GM19043 (cell line): ENCODE measurements around the gene COMMD9.
"Not testable (repeated sequence)": the region's sequence is repeated elsewhere in the genome, so short reads cannot be mapped to it uniquely, and the experiment has no call there.

Experiments
- ATAC-seq: cut with Tn5 transposase; IDR thresholded peaks from one replicate; pipeline ENCODE4 v1.9.1; 2021; ENCODE audit warnings: low read depth; ENCODE audit not compliant: unreplicated experiment

COMMD9 gene

GRCh38 chr11:36289226-36289852 lies at the start of gene COMMD9:
Gene COMMD9 (minus strand): TSS chr11:36289424. CDS start chr11:36289412, 12 bp downstream.
- peak; percentile 99 for ATAC-seq

DNA sequence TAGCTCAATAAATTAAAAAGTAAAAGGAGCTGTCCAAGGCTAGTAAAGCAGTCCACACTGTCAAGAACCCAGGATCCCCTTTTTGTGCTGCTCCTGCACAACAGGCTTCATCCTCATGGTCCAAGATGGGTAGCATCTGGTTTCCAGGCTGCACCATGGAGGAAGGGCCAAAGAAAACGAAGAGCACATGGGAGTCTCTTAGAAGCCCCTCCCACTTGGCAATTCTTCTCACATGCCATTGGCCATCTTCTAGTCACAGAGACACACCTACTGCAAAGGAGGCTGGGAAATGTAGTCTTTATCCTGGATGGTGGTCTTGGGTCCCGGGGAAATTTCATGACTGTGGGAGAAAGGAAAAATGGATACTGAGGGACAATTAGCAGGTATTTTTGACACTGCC lies 44.7 kb upstream of the COMMD9 start:
- ATAC-seq, result no peak

GRCh38 chr11:36333468-36333867 lies 44.2 kb upstream of the COMMD9 start:
- ATAC-seq, result no peak

GRCh38 chr11:36330411-36330810 lies 41.2 kb upstream of the COMMD9 start:
- no peak for ATAC-seq

GRCh38 chr11:36328966-36329673 lies 39.9 kb upstream of the COMMD9 start:
- no peak for ATAC-seq

DNA sequence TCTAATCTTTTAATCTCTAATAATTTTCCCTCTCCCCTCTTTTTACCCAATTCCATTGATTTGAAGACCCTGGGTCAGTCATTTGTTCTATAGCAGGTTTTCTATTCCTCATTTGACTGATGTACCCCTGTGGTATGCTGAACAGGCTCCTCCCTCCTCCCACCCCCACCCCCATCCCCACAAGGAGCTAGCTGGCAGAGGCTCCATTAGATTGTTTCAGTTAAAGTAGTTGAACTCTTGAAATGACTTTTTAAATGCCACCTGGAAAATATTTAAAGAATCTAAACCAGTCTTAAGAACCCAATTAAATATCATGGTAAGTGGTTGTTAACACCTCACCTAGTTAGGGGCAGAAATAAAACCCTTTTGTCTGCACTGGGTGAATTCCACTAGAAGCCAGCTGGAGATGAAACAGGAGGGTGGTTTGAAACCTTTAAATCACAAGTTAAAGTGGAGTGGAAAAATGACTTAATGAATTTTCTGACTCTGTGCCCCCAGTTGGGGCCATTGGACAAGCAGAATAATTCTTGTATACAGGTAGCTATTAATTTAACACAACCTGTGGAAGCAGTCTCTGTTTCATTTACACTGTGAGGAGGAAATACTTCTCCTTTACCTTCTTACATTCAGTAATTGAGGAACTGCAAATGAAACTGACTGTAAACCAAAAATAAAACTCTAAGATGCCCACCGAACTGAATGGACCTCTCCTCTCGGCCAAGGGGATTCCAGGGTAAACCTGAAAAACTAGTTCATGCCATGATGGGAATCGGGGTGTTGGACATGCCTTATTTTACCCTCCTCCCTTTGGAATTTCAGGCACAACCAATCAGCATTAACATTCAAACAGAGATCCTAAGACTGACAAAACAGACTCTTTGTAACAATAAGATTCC lies 37.5 kb upstream of the COMMD9 start:
- ATAC-seq, result peak; percentile 70

DNA sequence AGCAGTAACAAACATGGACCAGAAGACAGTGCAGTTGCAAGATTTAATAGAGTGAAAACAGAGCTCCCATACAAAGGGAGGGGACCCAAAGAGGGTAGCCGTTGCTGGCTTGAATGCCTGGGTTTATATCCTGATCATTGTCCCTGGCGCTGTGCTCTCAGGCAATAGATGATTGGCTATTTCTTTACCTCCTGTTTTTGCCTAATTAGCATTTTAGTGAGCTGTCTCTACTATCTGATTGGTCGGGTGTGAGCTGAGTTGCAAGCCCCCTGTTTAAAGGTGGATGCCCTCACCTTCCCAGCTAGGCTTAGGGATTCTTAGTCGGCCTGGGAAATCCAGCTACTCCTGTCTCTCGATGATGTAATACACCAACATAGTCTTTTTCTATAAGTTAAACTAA lies 36.2 kb upstream of the COMMD9 start:
- ATAC-seq, result not testable (repeated sequence)

GRCh38 chr11:36324956-36325355 lies 35.7 kb upstream of the COMMD9 start:
- not testable (repeated sequence) for ATAC-seq

GRCh38 chr11:36317992-36318391 lies 28.8 kb upstream of the COMMD9 start:
- no peak for ATAC-seq

DNA sequence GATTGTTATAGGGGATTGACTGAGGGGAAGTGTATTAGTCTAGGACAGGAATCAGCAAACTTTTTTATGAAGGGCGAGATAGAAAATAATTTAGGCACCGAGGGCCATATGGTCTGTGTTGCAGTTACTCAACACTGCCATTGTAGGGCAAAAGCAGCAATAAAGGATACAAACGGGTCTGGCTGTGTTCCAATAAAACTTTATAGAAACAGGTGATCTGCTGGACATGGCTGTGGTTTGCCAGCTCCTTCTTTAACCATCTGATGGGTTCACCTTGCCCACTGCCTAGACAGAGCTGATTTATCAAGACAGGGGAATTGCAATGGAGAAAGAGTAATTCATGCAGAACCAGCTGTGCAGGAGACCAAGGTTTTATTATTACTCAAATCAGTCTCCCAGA lies 26.8 kb upstream of the COMMD9 start:
- ATAC-seq, result no peak

- no peak for ATAC-seq
Measured at GRCh38 chr11:36314434-36314767, 25.2 kb upstream of the COMMD9 start.

- peak; percentile 59 for ATAC-seq
Measured at GRCh38 chr11:36313750-36314433, 24.7 kb upstream of the COMMD9 start.

DNA sequence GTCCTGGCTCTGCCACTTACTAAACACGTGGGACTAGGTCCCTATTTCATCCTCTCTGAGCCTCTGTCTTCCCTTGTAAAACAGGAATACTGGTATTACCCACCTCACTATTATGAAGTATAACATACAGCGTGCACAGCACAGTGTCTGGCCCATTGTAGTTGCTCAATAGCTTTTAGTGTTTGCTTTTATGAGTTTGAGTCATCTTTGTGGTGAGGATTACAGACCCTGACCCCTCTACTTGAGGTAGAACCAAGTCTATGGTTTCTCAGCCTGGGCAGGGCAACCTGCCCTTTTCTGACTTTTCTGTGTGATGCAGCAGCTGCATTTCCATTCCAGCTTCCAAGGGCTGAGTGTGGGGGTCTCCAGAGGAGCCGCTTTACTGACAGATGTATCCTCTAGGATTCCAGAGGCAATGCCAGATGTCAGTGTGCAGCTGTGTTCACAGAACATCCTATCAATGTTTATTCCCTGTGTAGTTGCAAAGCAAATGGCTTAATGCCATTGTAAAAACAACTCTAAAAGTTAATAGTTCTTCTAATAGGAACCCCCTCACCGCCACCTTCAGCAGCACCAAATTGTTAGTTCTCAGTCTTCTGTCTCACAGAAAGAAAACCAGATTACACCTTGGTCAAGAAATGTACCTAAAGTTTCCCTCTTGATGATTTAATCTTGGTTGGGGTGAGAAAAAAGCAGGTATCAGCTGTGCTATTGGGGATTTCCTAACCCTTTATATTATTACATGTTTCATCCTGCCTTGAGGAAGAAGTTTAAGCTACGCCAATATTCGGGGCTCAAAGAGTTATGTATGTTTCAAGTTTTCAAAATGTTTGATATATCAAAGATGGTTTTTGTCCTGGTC lies 23.6 kb upstream of the COMMD9 start:
- no peak for ATAC-seq

DNA sequence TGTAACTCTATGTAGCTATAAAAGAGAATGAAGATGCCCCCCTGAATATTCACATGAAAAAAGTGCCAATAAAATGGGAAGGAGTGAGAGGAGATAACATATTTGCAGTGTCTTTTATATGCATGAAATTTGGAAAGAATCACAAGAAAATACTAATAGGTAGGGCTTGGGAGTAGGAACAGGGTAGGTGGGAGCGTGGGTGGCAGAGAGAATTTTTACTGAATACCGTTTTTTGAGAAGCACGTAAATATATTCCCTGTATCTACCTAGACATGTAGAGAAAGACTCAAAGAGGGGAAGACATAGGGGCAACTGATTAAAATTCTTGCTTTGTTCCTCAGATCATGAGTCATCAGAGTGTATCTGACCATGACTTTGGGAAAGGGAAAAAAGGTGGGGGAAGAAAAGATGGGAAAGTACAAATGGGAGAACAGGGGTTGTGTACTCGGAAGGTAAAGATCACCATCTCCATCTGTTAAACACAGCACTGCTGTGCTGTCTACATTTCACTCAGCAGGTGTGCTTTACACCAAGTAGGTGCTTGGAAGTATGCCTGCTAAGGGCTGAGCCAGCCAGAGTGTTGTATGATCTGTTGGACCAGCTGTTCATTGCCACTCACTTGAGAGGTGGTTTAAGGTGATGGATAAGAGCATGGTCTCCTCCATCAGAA lies 22.8 kb upstream of the COMMD9 start:
- no peak for ATAC-seq

DNA sequence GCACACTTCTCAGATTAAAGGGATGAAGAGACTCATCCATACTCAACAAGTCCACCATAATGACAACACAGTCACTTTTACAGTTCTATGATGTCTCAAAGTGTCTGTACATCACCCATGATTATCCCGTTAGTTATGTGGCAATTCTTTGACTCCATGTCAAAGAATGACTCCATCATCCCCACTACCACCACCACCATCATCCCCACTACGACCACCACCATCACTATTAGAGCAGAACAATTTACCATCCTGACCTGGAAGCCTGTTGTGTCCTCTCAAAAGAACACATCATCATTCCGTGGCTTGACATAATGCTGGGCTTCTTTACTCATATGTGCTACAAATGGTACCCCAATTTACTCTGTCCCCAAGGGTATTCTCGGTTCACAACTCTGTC lies 20.6 kb upstream of the COMMD9 start:
- no peak for ATAC-seq

DNA sequence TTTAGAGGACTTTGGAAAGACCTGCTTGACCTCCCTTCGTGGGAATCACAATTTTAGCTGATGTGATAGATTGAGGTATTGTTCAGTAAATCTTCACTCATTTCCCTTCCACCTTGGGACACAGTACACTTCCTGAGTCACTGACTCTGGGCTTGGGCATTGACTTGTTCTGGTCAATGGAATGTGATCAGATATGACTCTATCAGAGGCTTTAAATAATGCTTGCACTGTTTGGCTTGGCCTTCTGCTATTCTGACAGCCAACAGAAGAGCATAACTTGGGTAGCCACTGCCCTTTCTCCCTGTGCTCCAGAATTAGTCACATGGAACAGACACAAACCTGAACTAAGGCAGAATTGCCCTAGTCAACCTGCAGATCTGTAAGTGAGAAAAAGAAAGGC lies 19.4 kb upstream of the COMMD9 start:
- no peak for ATAC-seq

DNA sequence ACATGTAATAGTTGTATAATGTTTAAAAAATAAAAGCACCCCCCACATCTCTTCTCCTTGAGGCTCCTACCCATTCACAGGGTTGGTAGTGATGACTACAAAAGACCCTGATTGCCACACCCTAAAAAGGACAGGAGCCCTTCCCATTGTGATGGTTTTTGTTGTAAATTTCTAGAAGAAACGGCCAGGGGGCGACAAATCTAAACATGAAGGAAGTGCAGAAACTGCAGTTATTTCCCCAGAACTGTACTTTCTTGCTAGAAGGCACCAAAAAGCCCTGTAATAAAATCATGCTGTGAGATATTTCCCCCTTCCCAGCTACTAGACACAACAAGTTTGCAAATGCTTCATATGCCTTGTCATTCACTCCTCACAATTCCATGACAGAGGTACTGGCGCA lies 17.7 kb upstream of the COMMD9 start:
- no peak for ATAC-seq

GRCh38 chr11:36305047-36305446 lies 15.8 kb upstream of the COMMD9 start:
- ATAC-seq, result no peak

DNA sequence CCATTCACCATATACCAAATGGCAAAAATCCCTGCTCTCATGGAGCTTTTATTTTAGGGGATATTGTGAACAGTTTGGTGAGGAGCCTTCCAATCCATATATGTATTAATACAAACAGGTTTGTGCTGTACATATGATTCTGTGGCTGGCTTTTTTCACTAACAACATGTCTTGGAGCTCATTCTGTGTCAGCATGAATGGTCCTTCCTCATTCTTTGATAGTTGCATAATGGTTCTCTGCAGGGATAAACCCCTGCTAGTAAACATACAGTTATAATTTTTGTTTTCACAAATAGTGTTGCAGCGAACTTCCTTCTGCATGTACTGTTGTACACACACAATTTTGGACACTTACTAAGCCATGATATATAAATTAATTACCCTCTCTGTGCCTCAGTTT lies 15.1 kb upstream of the COMMD9 start:
- no peak for ATAC-seq
